Bronchial epithelial cell (primary cell): ENCODE measurements around the gene OPTN. TPM values are rescaled to one million over a fixed set of nuclear protein-coding genes. Genes with fewer than 3 reads are reported as not detected.
"Not testable (repeated sequence)": the region's sequence is repeated elsewhere in the genome, so short reads cannot be mapped to it uniquely, and the experiment has no call there.

Experiments
- DNase-seq: peaks from one replicate; pipeline ENCODE4 v3.0.0-alpha.2; 2010; ENCODE audit warnings: low read depth
- FAIRE-seq: peaks from 2 replicates; lab custom pipeline; 2011; peaks lifted over from hg19 to GRCh38; lab: Jason Lieb, UNC
- H3K27me3 ChIP-seq: 2 replicates; pipeline ENCODE4 v1.5.1; 2011; ENCODE audit warnings: low read length; ENCODE audit not compliant: control insufficient read depth, insufficient read depth
- H3K36me3 ChIP-seq: 2 replicates; pipeline ENCODE4 v1.5.1; 2011; ENCODE audit warnings: low read length; ENCODE audit not compliant: control insufficient read depth, insufficient read depth
- H3K4me3 ChIP-seq: 2 replicates; pipeline ENCODE4 v1.5.1; 2011; ENCODE audit warnings: mild to moderate bottlenecking, low read depth, low read length, control low read depth
- CTCF ChIP-seq: IDR thresholded peaks from 2 replicates; pipeline ENCODE4 v1.5.1; 2011; ENCODE audit warnings: mild to moderate bottlenecking, moderate library complexity, low read length, control low read depth, inconsistent platforms; ENCODE audit not compliant: insufficient read depth, severe bottlenecking
- total RNA-seq: library from RNA; depleted of rRNA; stranded (reverse); fragments of >200 nt; gene quantifications from 2 replicates; pipeline ENCODE4 v1.2.1, GENCODE V29; 2014

Gene OPTN
- total RNA-seq, 1 donor from 2014 or later: 57.1 TPM

GRCh38 chr10:13087601-13087985 is 12.4 kb upstream of the OPTN start:
- DNase-seq: no peak
- no peak for TF ChIP-seq CTCF
- FAIRE-seq: no peak
- Histone ChIP-seq H3K36me3 (no peaks in the 10 kb centered on the region), H3K4me3 (no peak overlapping the region), H3K27me3 (no peaks in the 10 kb centered on the region)

GRCh38 chr10:13087986-13088618 is 11.9 kb upstream of the OPTN start:
- DNase-seq (peak; percentile 82), FAIRE-seq (no peak)

GRCh38 chr10:13089345-13089744 is 10.6 kb upstream of the OPTN start:
- Histone ChIP-seq H3K4me3 (no peak overlapping the region), H3K27me3 (no peaks in the 10 kb centered on the region), H3K36me3 (no peaks in the 10 kb centered on the region)
- no peak for TF ChIP-seq CTCF
- no peak for FAIRE-seq
- DNase-seq: no peak

More at GRCh38 chr10:13087986-13088618, 11.9 kb upstream of the OPTN start:
- Histone ChIP-seq H3K27me3 (no peaks in the 10 kb centered on the region), H3K4me3 (no peak overlapping the region), H3K36me3 (no peaks in the 10 kb centered on the region)
- no peak for TF ChIP-seq CTCF

- no peaks in the 10 kb centered on the region for H3K36me3 ChIP-seq
- DNase-seq (no peak), FAIRE-seq (no peak)
- no peak overlapping the region for H3K4me3 ChIP-seq
- TF ChIP-seq CTCF: no peak
- no peaks in the 10 kb centered on the region for H3K27me3 ChIP-seq
These were observed 9.7 kb upstream of the OPTN start for GRCh38 chr10:13090289-13090688.

- DNase-seq (no peak), FAIRE-seq (no peak)
- H3K36me3 ChIP-seq: no peaks in the 10 kb centered on the region
- no peaks in the 10 kb centered on the region for H3K27me3 ChIP-seq
- H3K4me3 ChIP-seq: no peak overlapping the region
- TF ChIP-seq CTCF: no peak
These were observed 8.2 kb upstream of the OPTN start for GRCh38 chr10:13091801-13092200.

DNA sequence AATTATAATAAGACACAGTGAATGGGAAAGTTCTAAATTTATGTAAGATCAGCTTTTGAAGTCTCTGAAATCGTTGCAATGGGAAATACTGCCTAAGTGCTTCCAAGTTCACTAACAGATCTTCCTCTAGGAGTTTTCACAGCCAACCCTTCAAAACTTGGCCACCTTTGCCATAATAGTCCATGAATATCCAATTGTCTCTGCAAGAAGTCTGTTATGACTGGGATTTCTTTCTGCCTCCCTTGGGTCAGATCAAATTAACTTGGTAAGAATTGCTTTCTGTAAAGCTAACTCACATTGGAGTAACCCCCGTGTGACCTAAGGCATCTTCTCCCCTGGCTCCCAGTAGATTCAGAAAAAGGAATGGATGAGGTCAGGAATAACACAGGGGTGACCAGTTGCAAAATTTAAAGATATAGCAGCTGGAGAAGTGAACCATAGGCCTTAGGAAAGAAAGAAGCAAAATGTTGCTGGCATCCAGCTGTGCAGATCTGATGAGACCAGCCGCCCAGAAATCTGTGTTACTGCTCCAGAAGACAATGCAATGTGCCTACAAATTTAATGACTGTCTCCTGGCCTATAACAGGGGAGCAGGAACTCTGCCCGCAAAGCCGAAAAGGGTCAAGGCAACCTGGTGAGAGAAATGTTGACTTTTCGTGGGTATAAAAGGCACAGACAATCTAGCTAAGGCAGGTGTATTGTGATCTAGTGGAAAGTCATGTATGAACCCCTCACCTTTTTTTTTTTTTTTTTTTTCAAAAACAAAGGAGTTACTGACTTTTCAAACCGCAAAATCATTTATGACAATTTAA is 7.5 kb upstream of the OPTN start:
- Histone ChIP-seq H3K36me3 (no peaks in the 10 kb centered on the region), H3K4me3 (no peak overlapping the region), H3K27me3 (no peaks in the 10 kb centered on the region)
- TF ChIP-seq CTCF: no peak
- no peak for DNase-seq
- no peak for FAIRE-seq

- not testable (repeated sequence) for DNase-seq, FAIRE-seq, H3K4me3 ChIP-seq, H3K27me3 ChIP-seq, H3K36me3 ChIP-seq
These were observed 5.9 kb upstream of the OPTN start for GRCh38 chr10:13094082-13094481.
